ENCODE results near the gene RARB.

GRCh38 chr3:25423780-25424588 is 4.1 kb upstream of the RARB start:
- no peak for TF ChIP-seq POLR2A (IDR thresholded peaks at IDR 0.05; ENCODE audit: insufficient read depth in 1 of 2, low read depth in 2 of 2, low read length in 2 of 2)
- no peak for TF ChIP-seq ZNF503 (CRISPR knock-in tag; IDR thresholded peaks at IDR 0.05)
- TF ChIP-seq TBP (CRISPR knock-in tag; IDR thresholded peaks at IDR 0.05), result no peak
- TF ChIP-seq SP1 (IDR thresholded peaks at IDR 0.05), result no peak
- no peak for TF ChIP-seq SP1 (CRISPR knock-in tag; IDR thresholded peaks at IDR 0.05)
- TF ChIP-seq ATRX (CRISPR knock-in tag; IDR thresholded peaks at IDR 0.05; ENCODE audit: borderline replicate concordance), result no peak
- no peak for TF ChIP-seq EZH2 (conservative IDR thresholded peaks at IDR 0.05; ENCODE audit: low read depth, low read length)
- TF ChIP-seq RAD51 (IDR thresholded peaks at IDR 0.05; ENCODE audit: borderline replicate concordance), result no peak
- TF ChIP-seq ZNF263 (CRISPR knock-in tag; IDR thresholded peaks at IDR 0.05), result no peak
- TF ChIP-seq ATF3 (CRISPR knock-in tag; IDR thresholded peaks at IDR 0.05), result no peak
- no peak for TF ChIP-seq NR2F2 (IDR thresholded peaks at IDR 0.05; ENCODE audit: borderline replicate concordance, low read depth)

All from HepG2 (cell line).